Activated T-helper 2 cell treated with anti-CD3 and anti-CD28 coated beads, Interferon-gamma antibody, Interleukin-2, Interleukin-4, amounts not matched to agents 10 μg/mL and 5 μg/mL and 100 μg/mL, durations not matched to agents 14 hours and 24 hours and 36 hours (primary cell): ENCODE results near the gene FAM53C. TPM values are rescaled to one million over a fixed set of nuclear protein-coding genes. Genes with fewer than 3 reads are reported as not detected.

Experiments used
- DNase-seq: peaks from one replicate; pipeline ENCODE4 v3.0.0; 2021; ENCODE audit warnings: low spot score
- H3K27ac Mint-ChIP-seq: one replicate; pipeline ENCODE4 v1.8.0; 2021; ENCODE audit warnings: mixed read lengths
- H3K27me3 Mint-ChIP-seq: one replicate; pipeline ENCODE4 v1.8.0; 2021; ENCODE audit warnings: low read depth, mixed read lengths
- H3K36me3 Mint-ChIP-seq: one replicate; pipeline ENCODE4 v1.8.0; 2021; ENCODE audit warnings: low read depth, mixed read lengths
- H3K4me1 Mint-ChIP-seq: one replicate; pipeline ENCODE4 v1.8.0; 2021; ENCODE audit warnings: low read depth, mixed read lengths
- H3K4me3 Mint-ChIP-seq: one replicate; pipeline ENCODE4 v1.8.0; 2021; ENCODE audit warnings: low read depth, mild to moderate bottlenecking, moderate library complexity, mixed read lengths
- H3K9me3 Mint-ChIP-seq: one replicate; pipeline ENCODE4 v1.8.0; 2021; ENCODE audit warnings: mixed read lengths
- intact Hi-C: fragments of 100-400 bp; cut with micrococcal nuclease; formaldehyde crosslinking; loops from one replicate; pipeline ENCODE4 v1.15.1; 2023
- total RNA-seq: library from RNA; stranded (reverse); gene quantifications from 2 replicates; pipeline ENCODE4 v1.2.3, GENCODE V29; 2022

FAM53C gene
- total RNA-seq, 1 donor from 2014 or later: 26.1 TPM

- Mint-ChIP-seq H3K9me3 (peaks cover 7% of the 10 kb centered on the region), H3K27me3 (no peaks in the 10 kb centered on the region), H3K27ac (peak overlapping the region; percentile 94), H3K36me3 (peaks cover 31% of the 10 kb centered on the region), H3K4me3 (peak overlapping the region; percentile 97), H3K4me1 (peaks cover 37% of the 10 kb centered on the region)
- DNase-seq: peak; percentile 67
- intact Hi-C loops: loop anchor here (1.0 to 5.0 kb wide), 4 partner anchors 14 to 189 kb away; partner anchors contain the start of genes BRD8, EGR1 and ETF1
Observed at GRCh38 chr5:138352722-138353559, 14.9 kb downstream of the FAM53C start.

GRCh38 chr5:138353560-138354080 lies 15.6 kb downstream of the FAM53C start:
- H3K9me3 Mint-ChIP-seq: peaks cover 7% of the 10 kb centered on the region
- H3K36me3 Mint-ChIP-seq: peaks cover 29% of the 10 kb centered on the region
- no peak for DNase-seq
- peaks cover 37% of the 10 kb centered on the region for H3K4me1 Mint-ChIP-seq
- intact Hi-C loops: loop anchor here (5.0 kb wide), 1 partner anchor 189 kb away; the partner anchor contains the start of gene ETF1
- no peaks in the 10 kb centered on the region for H3K27me3 Mint-ChIP-seq
- peak overlapping the region; percentile 94 for H3K27ac Mint-ChIP-seq
- peak overlapping the region; percentile 97 for H3K4me3 Mint-ChIP-seq

DNA sequence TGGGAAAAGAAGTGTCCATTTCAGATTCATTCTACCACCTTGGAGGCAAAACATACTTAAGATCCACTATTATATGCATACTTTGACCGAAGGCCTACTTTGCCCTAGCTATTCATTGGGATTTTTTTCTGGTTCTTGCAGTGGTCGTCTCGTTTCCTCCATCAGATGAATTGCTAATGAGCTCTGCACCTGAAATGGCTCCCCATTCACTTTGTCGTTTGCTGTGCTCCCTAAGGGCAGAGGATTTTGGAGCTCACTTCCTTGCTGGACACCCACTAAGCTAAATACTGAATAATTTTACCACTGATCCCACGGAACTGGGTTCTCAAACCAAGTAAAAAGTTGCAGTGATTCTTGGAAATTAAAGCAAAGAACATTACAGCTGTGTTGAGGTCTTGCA lies 16.3 kb downstream of the FAM53C start:
- intact Hi-C loops: loop anchor here (5.0 kb wide), 1 partner anchor 188 kb away; the partner anchor contains the start of gene ETF1

DNA sequence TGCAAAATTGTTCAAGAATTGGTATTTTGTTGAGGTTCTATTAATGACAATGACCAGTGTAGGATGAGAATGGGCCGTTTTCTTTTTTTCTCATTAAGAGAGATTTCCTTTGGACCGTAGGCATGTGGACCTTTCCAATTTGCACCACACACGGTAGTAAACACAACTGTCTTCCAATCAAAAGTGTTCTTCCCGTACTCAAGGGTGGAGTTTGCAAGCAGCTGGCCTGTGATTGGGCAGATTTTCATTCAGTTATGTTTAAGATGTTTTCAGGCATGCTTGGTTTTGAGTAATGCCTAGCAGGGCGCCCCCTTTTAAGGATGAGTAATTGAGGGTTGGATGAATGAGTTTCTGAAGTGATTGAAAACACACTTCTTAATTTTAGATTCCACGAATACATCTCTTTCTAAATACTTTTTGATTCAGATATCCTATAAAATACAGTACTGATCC lies 16.9 kb downstream of the FAM53C start:
- Mint-ChIP-seq H3K27ac (peak overlapping the region; percentile 82), H3K27me3 (no peaks in the 10 kb centered on the region), H3K9me3 (peaks cover 7% of the 10 kb centered on the region), H3K36me3 (peaks cover 31% of the 10 kb centered on the region), H3K4me1 (peaks cover 36% of the 10 kb centered on the region), H3K4me3 (peak overlapping the region; percentile 97)
- peak; percentile 47 for DNase-seq
- intact Hi-C loops: loop anchor here (1.0 to 5.0 kb wide), 2 partner anchors 175 to 187 kb away; partner anchors contain the start of gene ETF1

More for the DNA sequence above, 16.3 kb downstream of the FAM53C start:
- peak overlapping the region; percentile 82 for H3K27ac Mint-ChIP-seq
- peaks cover 7% of the 10 kb centered on the region for H3K9me3 Mint-ChIP-seq
- no peak for DNase-seq
- H3K4me3 Mint-ChIP-seq: peak overlapping the region; percentile 97
- peaks cover 29% of the 10 kb centered on the region for H3K36me3 Mint-ChIP-seq
- no peaks in the 10 kb centered on the region for H3K27me3 Mint-ChIP-seq
- peaks cover 37% of the 10 kb centered on the region for H3K4me1 Mint-ChIP-seq

DNA sequence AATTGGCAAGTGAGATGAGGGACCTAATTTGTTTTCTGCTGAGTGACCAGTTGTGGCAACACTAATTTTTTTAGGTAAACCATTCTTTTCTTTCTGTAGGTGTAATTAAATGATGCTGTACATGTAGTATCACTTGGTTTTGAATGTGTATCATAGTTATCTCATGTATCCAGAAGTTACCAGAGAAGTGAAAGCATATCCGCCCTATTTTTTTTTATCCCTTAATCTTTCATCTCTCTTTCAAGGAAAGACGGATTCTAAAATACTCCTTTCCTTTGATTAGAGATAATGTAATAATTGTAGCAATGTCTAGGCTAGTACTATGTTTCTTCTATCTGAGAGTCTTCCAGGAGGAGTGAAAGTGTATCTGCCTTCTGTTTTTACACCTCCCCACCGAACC lies 21.6 kb downstream of the FAM53C start:
- intact Hi-C loops: no loop called here
- DNase-seq: no peak
- no peaks in the 10 kb centered on the region for H3K9me3 Mint-ChIP-seq
- no peak overlapping the region for H3K4me3 Mint-ChIP-seq
- H3K27me3 Mint-ChIP-seq: no peaks in the 10 kb centered on the region
- H3K36me3 Mint-ChIP-seq: peaks cover 17% of the 10 kb centered on the region
- H3K4me1 Mint-ChIP-seq: peaks cover 22% of the 10 kb centered on the region
- no peak overlapping the region for H3K27ac Mint-ChIP-seq

- Mint-ChIP-seq H3K4me1 (peaks cover 8% of the 10 kb centered on the region), H3K36me3 (peaks cover 7% of the 10 kb centered on the region), H3K27ac (no peak overlapping the region), H3K27me3 (no peaks in the 10 kb centered on the region), H3K4me3 (no peak overlapping the region), H3K9me3 (no peaks in the 10 kb centered on the region)
- DNase-seq: no peak
- intact Hi-C loops: no loop called here
Observed at GRCh38 chr5:138360941-138361452, 22.9 kb downstream of the FAM53C start.

- Mint-ChIP-seq H3K27me3 (no peaks in the 10 kb centered on the region), H3K36me3 (peaks cover 5% of the 10 kb centered on the region), H3K9me3 (no peaks in the 10 kb centered on the region), H3K4me1 (peaks cover 11% of the 10 kb centered on the region), H3K4me3 (no peak overlapping the region), H3K27ac (no peak overlapping the region)
- DNase-seq: no peak
- intact Hi-C loops: no loop called here
Observed at GRCh38 chr5:138364576-138364975, 26.5 kb downstream of the FAM53C start.

DNA sequence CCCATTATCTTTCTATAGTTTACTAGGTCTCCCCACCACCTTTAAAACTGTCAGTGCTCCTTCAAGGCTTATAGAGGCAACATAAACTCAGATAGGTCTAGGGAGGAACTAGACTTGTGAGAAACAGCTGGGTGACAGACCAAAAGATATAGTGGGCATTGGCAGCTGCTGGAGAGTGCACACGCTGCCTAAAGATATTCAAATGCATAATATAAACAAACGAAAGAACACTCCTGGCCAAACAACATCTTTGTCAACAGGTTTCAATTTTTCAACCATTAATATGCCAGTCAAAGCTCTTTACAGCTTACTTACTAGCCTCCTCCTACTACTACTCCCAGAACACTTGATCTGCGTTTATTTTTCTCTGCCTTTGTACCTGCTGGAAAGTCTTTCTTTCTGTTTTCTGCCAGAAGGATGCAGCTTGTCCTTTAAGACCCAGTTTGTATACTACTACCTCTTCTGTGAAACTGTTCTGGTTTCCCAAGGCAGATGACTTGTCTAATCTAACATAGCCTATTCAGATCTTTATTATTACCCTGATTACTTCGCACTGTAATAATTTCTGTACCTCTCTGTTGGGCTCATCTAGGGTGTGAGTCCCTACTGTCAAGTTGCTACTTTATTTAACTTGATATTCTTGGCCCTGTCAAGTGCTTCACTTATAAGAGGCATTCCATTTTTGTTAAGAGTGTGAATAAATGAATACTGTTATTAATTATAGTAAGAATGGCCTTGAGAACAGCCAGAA lies 28.7 kb downstream of the FAM53C start:
- H3K27ac Mint-ChIP-seq: no peak overlapping the region
- intact Hi-C loops: no loop called here
- H3K4me3 Mint-ChIP-seq: no peak overlapping the region
- H3K27me3 Mint-ChIP-seq: no peaks in the 10 kb centered on the region
- DNase-seq: no peak
- H3K9me3 Mint-ChIP-seq: no peaks in the 10 kb centered on the region
- H3K4me1 Mint-ChIP-seq: peaks cover 8% of the 10 kb centered on the region
- no peaks in the 10 kb centered on the region for H3K36me3 Mint-ChIP-seq

GRCh38 chr5:138369261-138369660 lies 31.2 kb downstream of the FAM53C start:
- intact Hi-C loops: no loop called here
- Mint-ChIP-seq H3K27ac (no peak overlapping the region), H3K36me3 (peaks cover 3% of the 10 kb centered on the region), H3K4me1 (peaks cover 9% of the 10 kb centered on the region), H3K9me3 (no peaks in the 10 kb centered on the region), H3K27me3 (no peaks in the 10 kb centered on the region), H3K4me3 (no peak overlapping the region)
- no peak for DNase-seq

DNA sequence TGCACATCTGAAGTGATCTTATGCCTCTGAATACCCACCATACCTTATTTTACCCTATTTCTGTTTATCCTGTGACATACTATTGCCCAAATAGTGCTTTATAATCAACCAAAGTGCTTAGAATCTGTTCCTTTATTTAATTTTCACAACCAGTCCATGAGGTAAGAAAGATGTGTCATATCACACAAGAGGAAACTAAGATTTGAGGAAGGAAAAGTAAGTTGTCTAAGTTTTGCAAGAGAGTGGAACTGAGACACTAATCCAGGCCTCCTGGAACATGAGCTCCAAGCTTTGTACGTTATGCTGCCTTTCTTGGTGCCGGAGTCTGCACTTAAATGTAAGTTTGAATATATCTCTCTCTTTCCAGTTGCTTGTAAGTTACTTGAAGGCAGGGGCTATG lies 31.6 kb downstream of the FAM53C start:
- peaks cover 9% of the 10 kb centered on the region for H3K4me1 Mint-ChIP-seq
- H3K36me3 Mint-ChIP-seq: peaks cover 5% of the 10 kb centered on the region
- H3K9me3 Mint-ChIP-seq: no peaks in the 10 kb centered on the region
- no peaks in the 10 kb centered on the region for H3K27me3 Mint-ChIP-seq
- intact Hi-C loops: no loop called here
- DNase-seq: no peak
- H3K4me3 Mint-ChIP-seq: no peak overlapping the region
- H3K27ac Mint-ChIP-seq: no peak overlapping the region

DNA sequence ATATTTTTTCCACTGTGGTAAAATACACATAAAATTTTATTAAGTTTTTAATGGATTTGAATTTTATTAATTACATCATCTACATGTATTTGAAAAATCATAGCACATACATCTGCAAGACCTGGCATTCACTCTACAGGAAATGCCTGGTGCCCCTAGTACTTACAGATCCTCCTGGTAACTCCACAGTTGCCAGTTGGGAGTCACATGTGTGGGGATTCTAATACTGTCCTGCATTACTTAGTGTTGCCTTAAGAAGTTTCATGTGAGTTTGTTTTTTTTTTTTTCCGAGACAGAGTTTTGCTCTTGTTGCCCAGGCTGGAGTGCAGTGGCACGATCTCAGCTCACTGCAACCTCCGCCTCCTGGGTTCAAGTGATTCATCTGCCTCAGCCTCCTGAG lies 32.5 kb downstream of the FAM53C start:
- Mint-ChIP-seq H3K27me3 (no peaks in the 10 kb centered on the region), H3K4me3 (no peak overlapping the region), H3K9me3 (no peaks in the 10 kb centered on the region), H3K27ac (no peak overlapping the region), H3K36me3 (peaks cover 9% of the 10 kb centered on the region), H3K4me1 (peaks cover 9% of the 10 kb centered on the region)
- no peak for DNase-seq
- intact Hi-C loops: no loop called here

DNA sequence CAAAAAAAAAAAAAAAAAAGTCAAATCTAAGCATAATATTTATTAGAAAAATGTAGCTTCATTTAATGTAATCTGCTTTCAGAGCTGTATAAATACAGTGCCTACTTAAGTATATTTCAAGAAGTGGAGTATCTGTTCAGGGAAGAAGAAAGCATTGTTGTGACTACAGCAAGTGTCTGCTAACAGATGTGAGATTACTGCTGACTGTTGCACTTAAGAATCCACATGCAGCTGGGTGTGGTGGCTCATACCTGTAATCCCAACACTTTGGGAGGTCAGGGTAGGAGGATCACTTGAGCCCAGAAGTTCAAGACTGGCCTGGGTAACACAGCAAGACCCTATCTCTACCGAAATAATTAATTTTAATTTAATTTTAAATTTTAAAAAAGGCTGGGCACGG lies 33.4 kb downstream of the FAM53C start:
- no peak overlapping the region for H3K27ac Mint-ChIP-seq
- intact Hi-C loops: no loop called here

More for the DNA sequence above, 33.4 kb downstream of the FAM53C start:
- DNase-seq: no peak
- Mint-ChIP-seq H3K4me3 (no peak overlapping the region), H3K36me3 (peaks cover 12% of the 10 kb centered on the region), H3K4me1 (peaks cover 9% of the 10 kb centered on the region), H3K27me3 (no peaks in the 10 kb centered on the region), H3K9me3 (no peaks in the 10 kb centered on the region)
